Measurements from ENCODE around the gene CTXN1. TPM values are rescaled to one million over a fixed set of nuclear protein-coding genes. Genes with fewer than 3 reads are reported as not detected.

Gene CTXN1
- total and polyA plus RNA-seq, 2 donors (not counting 1 experiment from before 2014, with no cell fraction given), result not detected

DNA sequence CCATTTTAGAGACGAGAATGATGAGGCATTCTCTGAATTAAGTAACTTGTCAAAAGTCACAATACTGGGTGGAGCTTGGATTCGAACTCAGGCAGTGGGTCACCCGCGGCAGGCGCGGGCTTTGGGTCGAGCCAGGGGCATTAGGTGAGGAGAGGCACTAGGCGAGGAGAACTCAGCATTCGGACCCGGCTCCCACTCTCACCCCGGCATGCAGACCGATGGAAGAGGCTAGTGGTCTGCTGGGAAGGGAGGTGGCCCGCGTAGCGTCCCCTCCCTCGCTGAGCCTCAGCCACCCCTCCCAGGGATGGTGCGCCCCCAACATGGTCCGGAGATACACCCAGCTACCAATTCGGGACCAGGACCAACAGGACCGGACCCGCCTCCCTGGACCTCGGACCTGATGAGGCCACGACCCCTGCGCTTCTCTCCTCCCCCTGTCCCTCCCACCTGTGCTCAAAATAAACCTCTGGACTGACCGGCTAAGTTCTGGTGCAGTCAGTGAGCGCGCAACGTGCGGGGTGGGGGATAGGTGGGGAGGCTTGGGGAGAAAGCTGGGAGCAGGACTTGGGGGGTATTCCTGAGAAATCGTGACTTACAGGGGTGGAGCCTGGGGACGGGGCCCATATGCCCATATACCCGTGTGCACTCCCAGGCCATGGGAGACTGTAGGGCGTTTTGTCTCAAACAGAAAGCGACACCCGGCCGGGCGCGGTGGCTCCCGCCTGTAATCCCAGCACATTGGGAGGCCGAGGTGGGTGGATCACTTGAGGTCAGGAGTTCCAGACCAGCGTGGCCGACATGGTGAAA is 7.1 kb downstream of the CTXN1 start:
- peaks cover 50% of the 10 kb centered on the region for H4K20me1 ChIP-seq (ENCODE audit: control insufficient read depth, insufficient read depth, low read length, poor library complexity, severe bottlenecking)
- no peak for ATAC-seq (ENCODE audit: low read depth)
- peaks cover 0 to 13% of the 10 kb centered on the region in 2 experiments for H3K36me3 ChIP-seq (replicated peaks in 1 of 2; ENCODE audit: control extremely low read depth in 1 of 2, control insufficient read depth in 1 of 2, extremely low read depth in 1 of 2, insufficient read depth in 2 of 2, low read length in 1 of 2)
- Mint-ChIP-seq H3K27me3 (peaks cover 24% of the 10 kb centered on the region), H3K27ac (no peak overlapping the region), H3K4me3 (peak overlapping the region; percentile 95), H3K4me1 (peaks cover 46% of the 10 kb centered on the region), H3K9me3 (ENCODE audit: insufficient read depth) (no peaks in the 10 kb centered on the region)
- H3K4me3 ChIP-seq (ENCODE audit: control extremely low read depth in 1 of 5, extremely low read depth in 1 of 5, insufficient read depth in 1 of 5, low read depth in 2 of 5, low read length in 4 of 5), result no peak overlapping the region
- H3K4me2 ChIP-seq (replicated peaks; ENCODE audit: low read depth, low read length, poor library complexity, severe bottlenecking), result peak overlapping the region; percentile 93
- no peak for DNase-seq
- intact Hi-C loops (cut with micrococcal nuclease), result no loop called here
- H3K9ac ChIP-seq (ENCODE audit: low read length), result no peak overlapping the region
- no peak overlapping the region for H2AFZ ChIP-seq (ENCODE audit: insufficient read depth, low read depth, low read length, poor library complexity, severe bottlenecking)
- TF ChIP-seq EZH2 (IDR thresholded peaks at IDR 0.05; ENCODE audit: borderline replicate concordance, insufficient read depth, low read depth, low read length, poor library complexity, severe bottlenecking), result no peak
- TF ChIP-seq, protein P1, sequence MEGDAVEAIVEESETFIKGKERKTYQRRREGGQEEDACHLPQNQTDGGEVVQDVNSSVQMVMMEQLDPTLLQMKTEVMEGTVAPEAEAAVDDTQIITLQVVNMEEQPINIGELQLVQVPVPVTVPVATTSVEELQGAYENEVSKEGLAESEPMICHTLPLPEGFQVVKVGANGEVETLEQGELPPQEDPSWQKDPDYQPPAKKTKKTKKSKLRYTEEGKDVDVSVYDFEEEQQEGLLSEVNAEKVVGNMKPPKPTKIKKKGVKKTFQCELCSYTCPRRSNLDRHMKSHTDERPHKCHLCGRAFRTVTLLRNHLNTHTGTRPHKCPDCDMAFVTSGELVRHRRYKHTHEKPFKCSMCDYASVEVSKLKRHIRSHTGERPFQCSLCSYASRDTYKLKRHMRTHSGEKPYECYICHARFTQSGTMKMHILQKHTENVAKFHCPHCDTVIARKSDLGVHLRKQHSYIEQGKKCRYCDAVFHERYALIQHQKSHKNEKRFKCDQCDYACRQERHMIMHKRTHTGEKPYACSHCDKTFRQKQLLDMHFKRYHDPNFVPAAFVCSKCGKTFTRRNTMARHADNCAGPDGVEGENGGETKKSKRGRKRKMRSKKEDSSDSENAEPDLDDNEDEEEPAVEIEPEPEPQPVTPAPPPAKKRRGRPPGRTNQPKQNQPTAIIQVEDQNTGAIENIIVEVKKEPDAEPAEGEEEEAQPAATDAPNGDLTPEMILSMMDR (IDR thresholded peaks at IDR 0.05), result no peak
- POLR2A ChIA-PET, result interaction anchor here (0.5 to 2.8 kb wide), 4 partner anchors 7 to 92 kb away, joined by 3 to 29 read pairs (median 9); partner anchors contain the start of genes MAP2K7 and TIMM44
- H3K27me3 ChIP-seq (replicated peaks in 1 of 4; ENCODE audit: control extremely low read depth in 1 of 4, control insufficient read depth in 3 of 4, insufficient read depth in 4 of 4, low read length in 3 of 4), result peaks cover 0 to 47% (median 25%) of the 10 kb centered on the region in 4 experiments
- CTCF ChIA-PET, result interaction anchor here (1.2 to 3.8 kb wide), 8 partner anchors 10 to 89 kb away, joined by 3 to 28 read pairs (median 12); partner anchors contain the start of genes MAP2K7 and TIMM44
- peaks cover 6% of the 10 kb centered on the region for H3K79me2 ChIP-seq (ENCODE audit: control insufficient read depth, insufficient read depth, low read length)
- no peak overlapping the region for H3K27ac ChIP-seq (ENCODE audit: low read length in 2 of 2)
- H3K9me3 ChIP-seq (ENCODE audit: control extremely low read depth in 1 of 3, control insufficient read depth in 2 of 3, insufficient read depth in 1 of 3, low read length in 2 of 3), result peaks cover 0 to 28% (median 0%) of the 10 kb centered on the region in 3 donors
- 39% methylated on average over 30 of the region's 42 CpGs for WGBS (ENCODE audit: insufficient coverage)
- H3K4me1 ChIP-seq (ENCODE audit: control insufficient read depth in 2 of 2, insufficient read depth in 2 of 2, low read length in 2 of 2), result peaks cover 57 to 58% of the 10 kb centered on the region in 2 donors
